ENCODE results near the gene ART5.

DNA sequence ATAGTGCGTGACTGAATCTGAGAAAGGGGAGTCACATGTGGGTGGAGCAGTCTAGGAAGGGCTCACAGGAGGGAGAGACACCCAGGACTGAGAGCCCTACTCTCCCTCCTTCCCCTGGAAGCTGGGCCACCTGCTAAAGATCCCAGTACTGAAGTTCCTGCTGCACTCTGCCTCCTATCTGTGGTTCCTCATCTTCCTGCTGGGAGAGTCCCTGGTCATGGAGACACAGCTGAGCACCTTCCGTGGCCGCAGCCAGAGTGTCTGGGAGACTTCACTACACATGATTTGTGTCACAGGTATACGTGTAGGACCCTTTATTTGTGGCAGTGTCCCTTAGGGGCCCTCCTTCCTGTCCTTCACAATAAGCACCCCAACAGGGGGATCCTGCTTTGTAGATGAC lies 19.3 kb downstream of the ART5 start:
- TF ChIP-seq CTCF (conservative IDR thresholded peaks at IDR 0.05; ENCODE audit: low read depth, low read length) (no peak), MAFK (IDR thresholded peaks at IDR 0.05; ENCODE audit: low read depth, low read length) (no peak), POLR2A (IDR thresholded peaks at IDR 0.05; ENCODE audit: low read depth, low read length) (no peak), NFE2L2 (IDR thresholded peaks at IDR 0.05; ENCODE audit: low read depth, low read length) (no peak), SMC3 (IDR thresholded peaks at IDR 0.05; ENCODE audit: low read depth, low read length) (no peak), RCOR1 (IDR thresholded peaks at IDR 0.05; ENCODE audit: insufficient replicate concordance, low read length) (no peak), BHLHE40 (IDR thresholded peaks at IDR 0.05; ENCODE audit: low read depth, low read length) (no peak), RAD21 (IDR thresholded peaks at IDR 0.05; ENCODE audit: low read length) (no peak), MXI1 (IDR thresholded peaks at IDR 0.05; ENCODE audit: borderline replicate concordance, low read depth, low read length) (no peak), USF2 (IDR thresholded peaks at IDR 0.05; ENCODE audit: low read depth, low read length) (no peak), CEBPB (IDR thresholded peaks at IDR 0.05; ENCODE audit: low read depth, low read length) (no peak)
